ENCODE results near the gene C17orf67. TPM values are rescaled to one million over a fixed set of nuclear protein-coding genes. Genes with fewer than 3 reads are reported as not detected.

The C17orf67 gene
- total RNA-seq, 1 experiment from 2014 or later = 1.0 TPM

DNA sequence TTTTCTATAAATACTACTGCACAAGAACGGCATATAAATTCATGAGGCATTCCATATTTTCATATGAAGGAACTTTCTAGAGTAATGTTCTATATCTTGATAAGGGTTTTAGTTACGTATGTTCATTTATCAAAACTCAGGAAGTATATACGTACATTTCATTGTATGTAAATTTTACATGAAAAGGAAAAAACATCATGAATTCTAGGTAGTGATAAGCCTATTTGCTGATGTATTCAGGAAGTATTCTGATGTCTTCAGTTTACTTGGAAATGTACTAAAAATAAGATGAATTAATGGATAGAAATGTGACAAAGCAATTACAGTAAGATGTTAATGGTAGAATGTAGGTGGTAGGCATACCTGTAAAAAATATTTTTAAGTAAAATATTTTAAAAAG is 5.0 kb upstream of the C17orf67 start:
- no peak overlapping the region for H3K27ac Mint-ChIP-seq
- no peaks in the 10 kb centered on the region for H3K79me1 ChIP-seq (ENCODE audit: insufficient read depth, low read depth, low read length, poor library complexity, severe bottlenecking)
- no peaks in the 10 kb centered on the region for H3K79me2 ChIP-seq (ENCODE audit: insufficient read depth, low read length)
- no peaks in the 10 kb centered on the region for H3K9me3 Mint-ChIP-seq
- H3K4me2 ChIP-seq (ENCODE audit: insufficient read depth, insufficient read length, low read length) = no peak overlapping the region
- H2BK120ac ChIP-seq (ENCODE audit: low read depth, low read length, poor library complexity, severe bottlenecking) = no peak overlapping the region
- peaks cover 21% of the 10 kb centered on the region for H3K27me3 Mint-ChIP-seq (ENCODE audit: low read depth)
- no peak overlapping the region for H4K5ac ChIP-seq (ENCODE audit: insufficient read length, low read depth, low read length)
- no peak overlapping the region for H3K4ac ChIP-seq (ENCODE audit: low read depth, low read length)
- no peak overlapping the region for H3K56ac ChIP-seq (ENCODE audit: insufficient read length, low read depth, low read length)
- no peak overlapping the region for H3K14ac ChIP-seq (ENCODE audit: insufficient read depth, low read length)
- H3K4me1 ChIP-seq (ENCODE audit: insufficient read depth, low read length) = no peaks in the 10 kb centered on the region
- H2BK12ac ChIP-seq (ENCODE audit: insufficient read length, low read depth, low read length) = no peak overlapping the region
- H3K23me2 ChIP-seq (ENCODE audit: insufficient read length, low read depth, low read length, poor library complexity, severe bottlenecking) = peaks cover 11% of the 10 kb centered on the region
- H2BK5ac ChIP-seq (ENCODE audit: insufficient read length, low read length) = no peak overlapping the region
- peaks cover 5% of the 10 kb centered on the region; the same call in 1 of the 2 replicates for H3K27me3 ChIP-seq (ENCODE audit: insufficient read depth, low read length)
- H3K9me3 ChIP-seq (ENCODE audit: control insufficient read depth, low read depth, low read length) = no peaks in the 10 kb centered on the region
- no peak overlapping the region for H4K8ac ChIP-seq (replicated peaks; ENCODE audit: insufficient read length, low read depth, low read length)
- no peak overlapping the region for H3T11ph ChIP-seq (ENCODE audit: low read length)
- WGBS (ENCODE audit: extremely low coverage, insufficient read length, low lambda C conversion rate) = no CpG with 5 or more reads among the region's 3 CpGs
- no peak overlapping the region for H3K18ac ChIP-seq (ENCODE audit: insufficient read length, low read depth, low read length)
- H3K27ac ChIP-seq (ENCODE audit: insufficient read length, low read depth, low read length) = no peak overlapping the region
- H3K4me3 Mint-ChIP-seq = no peak overlapping the region
- H2AK5ac ChIP-seq (ENCODE audit: insufficient read length, low read length) = no peak overlapping the region
- no peak overlapping the region for H2AFZ ChIP-seq (ENCODE audit: low read length)
- no peak overlapping the region for H2BK20ac ChIP-seq (ENCODE audit: low read depth, low read length, poor library complexity, severe bottlenecking)
- TF ChIP-seq, protein P1, sequence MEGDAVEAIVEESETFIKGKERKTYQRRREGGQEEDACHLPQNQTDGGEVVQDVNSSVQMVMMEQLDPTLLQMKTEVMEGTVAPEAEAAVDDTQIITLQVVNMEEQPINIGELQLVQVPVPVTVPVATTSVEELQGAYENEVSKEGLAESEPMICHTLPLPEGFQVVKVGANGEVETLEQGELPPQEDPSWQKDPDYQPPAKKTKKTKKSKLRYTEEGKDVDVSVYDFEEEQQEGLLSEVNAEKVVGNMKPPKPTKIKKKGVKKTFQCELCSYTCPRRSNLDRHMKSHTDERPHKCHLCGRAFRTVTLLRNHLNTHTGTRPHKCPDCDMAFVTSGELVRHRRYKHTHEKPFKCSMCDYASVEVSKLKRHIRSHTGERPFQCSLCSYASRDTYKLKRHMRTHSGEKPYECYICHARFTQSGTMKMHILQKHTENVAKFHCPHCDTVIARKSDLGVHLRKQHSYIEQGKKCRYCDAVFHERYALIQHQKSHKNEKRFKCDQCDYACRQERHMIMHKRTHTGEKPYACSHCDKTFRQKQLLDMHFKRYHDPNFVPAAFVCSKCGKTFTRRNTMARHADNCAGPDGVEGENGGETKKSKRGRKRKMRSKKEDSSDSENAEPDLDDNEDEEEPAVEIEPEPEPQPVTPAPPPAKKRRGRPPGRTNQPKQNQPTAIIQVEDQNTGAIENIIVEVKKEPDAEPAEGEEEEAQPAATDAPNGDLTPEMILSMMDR (conservative IDR thresholded peaks at IDR 0.05) = no peak
- no peak overlapping the region for H2BK15ac ChIP-seq (ENCODE audit: low read depth, low read length)
- H4K91ac ChIP-seq (ENCODE audit: insufficient read length, low read depth, low read length) = no peak overlapping the region
- peaks cover 0 to 11% (median 3%) of the 10 kb centered on the region in 3 experiments; a peak in 4 of 7 replicates for H3K36me3 Mint-ChIP-seq (ENCODE audit: insufficient read depth in 1 of 3, low read depth in 3 of 3)
- DNase-seq = no peak
- peaks cover 18% of the 10 kb centered on the region in 2 experiments for H3K4me1 Mint-ChIP-seq
- H3K9ac ChIP-seq (ENCODE audit: extremely low read depth, insufficient read length, low read length) = no peak overlapping the region
- H3K23ac ChIP-seq (ENCODE audit: insufficient read length, low read depth, low read length) = no peak overlapping the region
- H4K20me1 ChIP-seq (ENCODE audit: control insufficient read depth, insufficient read depth, insufficient read length) = no peaks in the 10 kb centered on the region

Measured in H9 (cell line).